Non-pigmented ciliary epithelial cell (primary cell): ENCODE measurements around the gene ACOXL.
"Not testable (repeated sequence)": the region's sequence is repeated elsewhere in the genome, so short reads cannot be mapped to it uniquely, and the experiment has no call there.

Experiments
- DNase-seq: peaks from one replicate; pipeline ENCODE4 v3.0.0-alpha.2; 2010; ENCODE audit warnings: low read depth

ACOXL gene

DNA sequence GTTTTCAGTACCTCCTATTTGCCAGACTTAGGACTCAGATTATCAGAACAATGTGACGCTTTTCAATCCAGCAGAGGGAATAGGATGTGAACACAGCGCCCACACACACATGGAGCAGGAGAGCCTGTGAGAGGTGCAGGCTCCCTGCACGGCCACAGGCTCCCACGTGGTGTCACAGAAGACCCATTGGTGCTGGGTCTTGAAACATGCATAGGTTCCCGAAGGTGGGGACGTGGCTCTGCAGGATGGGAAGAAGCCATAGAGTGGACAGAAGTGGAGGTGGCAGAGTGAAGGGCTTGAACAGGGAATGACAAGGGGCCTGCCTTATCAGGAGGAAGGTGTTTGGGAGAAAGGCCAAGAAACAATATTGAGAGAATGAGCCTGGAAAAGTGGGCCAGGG, 309.9 kb downstream of the ACOXL start:
- no peak for DNase-seq

GRCh38 chr2:111042772-111043771, 310.7 kb downstream of the ACOXL start:
- no peak for DNase-seq

DNA sequence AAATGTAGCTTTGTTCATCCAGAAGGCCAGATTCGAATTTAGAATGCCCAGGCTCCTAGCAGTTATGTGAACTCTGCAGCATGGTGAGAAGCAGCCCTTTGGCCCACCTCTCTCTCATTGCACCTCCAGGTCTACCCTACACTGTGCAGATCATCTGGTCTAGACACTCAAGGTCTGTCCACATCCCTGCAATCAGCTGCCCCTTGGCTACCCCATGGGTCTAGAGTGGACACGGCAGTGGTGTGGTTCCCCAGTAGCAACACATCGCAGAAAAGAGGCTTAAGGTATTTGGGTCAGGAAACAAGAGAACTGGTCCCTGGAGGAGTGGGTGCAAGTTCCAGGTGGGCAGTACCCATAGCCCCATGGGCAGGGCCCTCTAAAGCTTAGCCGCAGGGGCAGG, 311.7 kb downstream of the ACOXL start:
- no peak for DNase-seq

DNA sequence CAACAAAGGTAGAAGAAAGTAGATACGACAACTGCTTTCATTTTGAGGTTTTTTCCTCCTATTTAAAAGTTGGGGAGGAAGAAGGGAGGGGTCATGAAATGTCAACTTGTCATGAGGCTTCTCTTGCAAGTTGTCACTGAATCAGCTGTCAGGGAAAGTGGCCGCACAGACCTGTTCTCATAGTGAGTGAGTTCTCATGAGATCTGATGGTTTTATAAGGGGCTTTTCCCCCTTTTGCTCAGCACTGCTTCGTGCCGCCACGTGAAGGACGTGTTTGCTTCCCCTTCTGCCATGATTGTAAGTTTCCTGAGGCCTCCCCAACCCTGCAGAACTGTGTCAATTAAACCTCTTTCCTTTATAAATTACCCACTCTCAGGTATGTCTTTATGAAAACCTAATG, 312.9 kb downstream of the ACOXL start:
- DNase-seq, result not testable (repeated sequence)

GRCh38 chr2:111045771-111046444, 313.5 kb downstream of the ACOXL start:
- no peak for DNase-seq

GRCh38 chr2:111046670-111047069, 314.3 kb downstream of the ACOXL start:
- DNase-seq, result no peak

- DNase-seq, result no peak
Measured at GRCh38 chr2:111048856-111049768, 316.7 kb downstream of the ACOXL start.

DNA sequence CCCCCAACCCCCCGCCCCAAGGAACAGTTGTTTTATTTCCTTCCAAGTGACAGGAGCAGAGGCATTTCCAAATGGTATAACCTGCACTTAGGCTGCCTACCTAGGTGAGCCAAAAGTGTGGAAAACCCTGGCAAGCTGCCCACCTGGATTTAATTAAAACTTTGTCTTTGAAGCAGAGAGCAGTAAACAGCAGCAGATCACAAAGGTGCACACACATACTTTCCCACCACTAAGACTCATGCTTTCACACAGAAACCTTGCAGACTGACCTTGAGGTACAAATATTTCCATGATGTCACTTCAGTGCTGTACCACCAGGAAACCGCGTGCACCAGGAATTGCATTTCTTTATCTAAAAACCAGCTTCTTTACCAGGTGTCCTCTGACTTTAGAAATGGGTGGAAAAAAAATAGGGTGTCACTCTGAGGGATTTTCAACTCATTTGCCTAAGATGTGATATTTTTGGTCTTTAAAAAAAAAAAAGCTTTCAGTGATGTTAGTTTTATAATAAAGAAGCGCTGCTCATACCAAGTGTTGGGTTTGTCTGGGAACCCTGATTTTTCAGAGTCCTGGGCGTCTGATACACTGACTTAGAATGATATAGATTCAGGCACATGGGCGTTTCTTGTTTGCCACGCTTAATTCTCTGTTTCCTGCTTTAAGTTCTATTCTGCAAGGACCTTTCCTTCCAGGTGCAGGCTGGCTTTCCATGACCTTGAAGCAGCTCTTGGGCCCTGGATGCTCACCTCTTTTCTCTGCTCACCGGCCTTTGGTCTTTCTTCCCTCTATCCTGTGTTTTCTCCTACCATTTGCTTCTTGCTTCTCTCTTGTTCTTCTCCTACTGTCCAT, 317.6 kb downstream of the ACOXL start:
- no peak for DNase-seq

DNA sequence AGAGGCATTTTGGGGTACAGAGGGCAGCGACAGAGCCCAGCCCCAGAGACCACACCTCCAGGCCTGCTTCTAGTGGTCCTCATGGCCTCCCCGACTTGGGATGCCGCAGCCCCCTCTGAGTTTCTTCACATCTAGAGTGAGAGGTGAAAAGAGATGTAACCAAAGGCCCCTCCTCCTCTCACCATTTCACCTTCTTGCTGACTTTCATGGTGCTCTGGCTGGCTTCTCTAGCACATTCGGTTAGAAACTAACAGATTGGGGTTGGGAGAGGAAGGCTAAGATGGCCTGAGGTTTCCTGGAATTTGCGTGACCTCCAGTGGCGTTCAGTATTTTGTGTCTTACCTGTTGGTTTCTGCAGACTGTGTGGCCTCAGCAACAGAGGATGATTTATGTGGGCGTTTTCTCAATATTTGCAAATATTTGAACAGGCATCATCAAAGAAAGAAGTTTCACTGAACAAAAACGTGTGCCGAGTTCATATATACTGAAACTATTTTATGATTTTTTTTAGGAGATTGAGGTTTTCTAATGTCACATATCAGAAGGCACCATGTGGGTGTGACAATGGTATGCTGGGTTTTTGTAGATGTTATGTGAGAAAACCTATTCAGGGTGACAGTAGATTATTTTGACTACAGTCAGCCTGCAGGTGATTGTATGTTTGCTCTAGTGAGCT, 318.5 kb downstream of the ACOXL start:
- DNase-seq, result no peak

DNA sequence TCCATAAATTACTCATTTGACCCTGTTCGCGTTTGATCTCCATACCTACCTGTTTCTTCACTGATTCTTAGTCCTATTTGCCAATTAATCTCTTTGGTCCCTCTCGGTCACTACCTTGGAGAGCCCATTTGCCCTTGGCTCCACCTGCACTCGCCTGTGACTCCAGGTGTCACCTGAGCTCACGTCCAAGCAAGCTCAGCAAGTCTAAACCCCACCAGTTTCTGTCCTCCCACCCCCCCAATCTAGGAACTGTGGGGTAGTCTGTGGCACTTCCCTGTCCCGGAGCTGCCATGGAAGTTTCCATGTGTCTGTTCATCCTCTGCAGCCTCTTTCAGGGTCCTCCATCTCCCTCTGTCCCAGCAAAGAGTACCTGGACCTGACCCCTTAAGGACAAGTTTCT, 320.2 kb downstream of the ACOXL start:
- no peak for DNase-seq

- no peak for DNase-seq
Measured at GRCh38 chr2:111053266-111053665, 320.9 kb downstream of the ACOXL start.

DNA sequence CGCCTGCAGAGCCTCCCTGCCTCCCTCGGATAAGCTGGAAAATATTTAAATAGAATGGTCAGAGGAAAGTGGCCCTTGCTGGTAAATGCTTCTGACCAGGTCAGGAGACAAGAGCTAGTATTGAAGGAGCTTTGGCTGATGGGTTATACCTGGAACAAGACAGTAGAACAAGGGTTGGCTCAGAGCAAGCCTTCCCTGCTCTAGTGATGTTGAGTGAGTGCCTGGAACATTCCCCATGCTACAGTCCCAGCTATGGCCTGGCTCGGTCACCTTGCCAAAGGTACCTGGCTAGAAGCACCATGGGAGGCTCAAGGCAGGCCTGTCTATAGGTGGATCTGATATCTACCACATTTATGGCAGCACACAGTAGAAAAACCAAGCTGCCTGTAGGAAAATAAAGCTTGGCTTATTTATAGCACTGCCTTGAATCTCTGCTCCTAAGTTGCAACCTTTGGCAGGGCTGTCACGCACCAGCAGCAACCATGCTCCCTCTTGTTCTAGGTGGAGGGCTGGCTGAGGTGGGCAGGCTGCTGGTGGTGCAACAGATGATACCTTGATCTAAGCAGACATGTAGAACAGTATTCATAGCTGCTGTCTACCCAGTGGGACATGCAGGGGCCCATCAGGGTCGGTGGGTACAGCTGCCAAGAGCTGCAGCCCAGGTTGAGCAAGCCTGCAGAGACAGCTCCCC, 321.6 kb downstream of the ACOXL start:
- DNase-seq, result no peak

- DNase-seq, result no peak
Measured at GRCh38 chr2:111054791-111055691, 322.7 kb downstream of the ACOXL start.

DNA sequence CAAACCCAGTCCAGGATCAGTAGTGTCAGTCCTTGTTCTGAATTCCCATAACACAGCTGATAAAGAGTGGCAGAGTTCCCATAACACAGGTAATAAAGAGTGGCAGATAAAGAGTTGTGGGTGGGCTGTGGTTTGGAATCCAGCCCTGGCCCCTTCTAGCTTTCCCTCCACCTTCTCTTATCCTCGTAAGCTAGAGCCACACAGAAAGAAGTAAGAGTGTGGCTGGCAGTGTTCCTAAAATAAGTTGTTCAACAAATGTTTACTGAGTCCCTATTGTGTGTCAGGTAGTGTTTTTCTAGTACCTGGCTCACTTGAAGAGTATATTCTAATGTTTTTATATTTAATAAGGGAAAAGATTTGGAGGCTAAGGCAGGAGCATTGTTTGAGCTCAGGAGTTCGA, 323.4 kb downstream of the ACOXL start:
- no peak for DNase-seq

DNA sequence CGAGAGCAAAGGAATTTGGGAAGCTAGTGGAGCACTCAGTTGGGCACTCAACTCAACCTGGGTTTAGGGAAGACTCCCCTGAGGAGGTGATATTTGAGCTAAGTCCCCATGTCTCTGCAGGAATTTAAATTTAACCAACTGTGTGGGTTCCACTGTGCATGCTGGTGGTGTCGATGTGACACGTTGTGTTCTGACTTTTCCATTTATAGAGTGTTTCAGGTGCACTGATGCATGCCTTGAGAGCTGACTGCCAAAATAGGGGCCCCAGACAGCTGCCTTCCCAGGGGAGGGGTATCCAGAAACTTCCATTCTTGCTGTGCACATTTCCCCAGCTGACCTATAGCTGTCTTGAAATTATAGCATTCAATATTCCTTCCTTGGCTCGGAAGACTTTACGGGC, 324.7 kb downstream of the ACOXL start:
- DNase-seq, result no peak

DNA sequence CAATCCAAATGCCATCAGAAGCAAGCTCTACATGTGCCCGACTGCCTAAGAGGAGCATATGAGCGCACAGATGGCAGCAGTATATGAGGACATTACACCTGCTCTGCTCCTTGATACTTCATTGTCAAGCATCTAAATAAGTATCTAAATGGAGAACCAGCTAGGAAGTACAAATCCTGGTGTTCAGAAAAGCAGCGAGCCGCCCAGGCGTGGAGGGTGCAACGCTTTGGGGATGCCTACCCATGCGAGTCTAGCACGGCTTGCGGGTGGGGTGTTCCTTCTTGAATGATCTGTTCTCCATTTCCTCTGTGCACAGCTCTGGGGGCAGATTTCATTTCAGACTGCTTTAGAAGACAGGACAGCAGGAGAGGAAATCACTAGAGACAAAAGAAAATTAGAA, 325.3 kb downstream of the ACOXL start:
- DNase-seq, result no peak

DNA sequence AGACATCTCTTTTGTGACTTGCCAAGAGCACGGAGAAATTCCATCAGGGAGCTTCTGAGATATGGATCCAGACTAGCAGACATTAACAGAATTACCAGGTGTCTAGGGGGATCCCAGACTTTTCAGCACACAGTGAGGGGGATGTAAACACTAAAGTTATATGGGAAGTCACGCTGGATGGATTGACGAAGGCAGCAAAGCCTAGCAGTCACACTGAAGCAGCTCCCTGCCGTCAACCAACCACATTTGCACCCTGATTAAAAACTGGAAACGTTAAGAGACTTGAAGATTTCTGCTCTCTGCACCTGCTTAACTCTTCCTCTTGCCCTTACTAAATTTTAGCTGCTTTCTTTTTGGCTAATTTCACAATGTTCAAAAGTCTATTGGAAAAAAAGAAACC, 325.9 kb downstream of the ACOXL start:
- DNase-seq, result no peak

- no peak for DNase-seq
Measured at GRCh38 chr2:111061191-111061590, 328.8 kb downstream of the ACOXL start.

DNA sequence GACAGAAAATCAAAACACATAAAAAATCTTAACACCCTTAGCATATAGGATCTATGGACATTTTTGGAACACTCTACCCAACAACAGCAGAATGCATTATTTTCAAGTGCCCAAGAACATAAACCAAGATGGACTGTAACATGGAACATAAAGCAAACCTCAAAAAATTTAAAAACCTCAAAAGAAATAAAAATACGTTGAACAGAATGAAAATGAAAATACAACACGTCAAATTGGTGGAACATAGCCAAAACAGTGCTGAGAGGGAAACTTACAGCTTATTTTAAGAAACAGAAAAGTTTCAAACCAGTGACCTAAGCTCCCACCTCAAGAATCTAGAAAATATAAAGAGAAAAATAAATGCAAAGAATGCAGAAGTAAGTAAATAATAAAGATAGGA, 330.0 kb downstream of the ACOXL start:
- DNase-seq, result no peak
